Gastroesophageal sphincter (tissue), 4 donors: ENCODE measurements around the gene BTNL8. TPM values are rescaled to one million over a fixed set of nuclear protein-coding genes. Genes with fewer than 3 reads are reported as not detected.

Experiments used
- ATAC-seq: fragments of 150-250 bp; one replicate; pipeline ENCODE4 v1.9.1; 2016; ENCODE audit warnings: mild to moderate bottlenecking, moderate library complexity
- H3K27ac ChIP-seq, 4 donors: fragments of 200-600 bp; sonication (generic) in 3 of 4; 1 replicate in 3 of 4; 2 replicates in 1 of 4; pipeline ENCODE4 v1.5.1; 2016 to 2019
- H3K27me3 ChIP-seq: fragments of 200-600 bp; sonication (generic); one replicate; pipeline ENCODE4 v1.5.1; 2019
- H3K36me3 ChIP-seq, 2 donors: fragments of 200-600 bp; sonication (generic); one replicate each; pipeline ENCODE4 v1.5.1; 2019; ENCODE audit warnings: control low read depth in 1 of 2
- H3K4me1 ChIP-seq, 3 donors: fragments of 200-600 bp; sonication (generic); 1 replicate in 2 of 3; 2 replicates in 1 of 3; pipeline ENCODE4 v1.5.1; 2016 to 2019; ENCODE audit warnings: control low read depth in 2 of 3
- H3K4me3 ChIP-seq, 2 donors: fragments of 200-600 bp; sonication (generic); one replicate each; pipeline ENCODE4 v1.5.1; 2019; ENCODE audit warnings: mild to moderate bottlenecking in 1 of 2, moderate library complexity in 1 of 2
- H3K9me3 ChIP-seq, 3 donors: fragments of 200-600 bp; sonication (generic); one replicate each; pipeline ENCODE4 v1.5.1; 2017 to 2019; ENCODE audit warnings: control low read depth in 2 of 3
- CTCF ChIP-seq, 4 experiments: fragments of 200-600 bp in 2 of 4; fragments of 450-650 bp in 2 of 4; sonication (generic) in 1 of 4; IDR thresholded peaks; one replicate each; pipeline ENCODE4 v1.5.1; 2017 to 2019; ENCODE audit warnings: antibody characterized with exemption in 4 of 4, mild to moderate bottlenecking in 2 of 4, moderate library complexity in 2 of 4
- EP300 ChIP-seq: sonication (generic); formaldehyde crosslinking; IDR thresholded peaks from one replicate; pipeline ENCODE4 v1.6.1; 2017; ENCODE audit warnings: antibody characterized with exemption, mild to moderate bottlenecking
- POLR2A ChIP-seq, 2 donors: fragments of 450-650 bp; IDR thresholded peaks; one replicate each; pipeline ENCODE4 v1.6.1; 2017; ENCODE audit warnings: antibody characterized with exemption in 2 of 2, mild to moderate bottlenecking in 2 of 2, moderate library complexity in 1 of 2
- POLR2AphosphoS5 ChIP-seq: sonication (generic); formaldehyde crosslinking; IDR thresholded peaks from one replicate; pipeline ENCODE4 v1.6.1; 2017; ENCODE audit warnings: antibody characterized with exemption
- WGBS, 2 donors: methylation state at CpG; one replicate each; pipeline ENCODE4 v1.1.5; 2018; ENCODE audit warnings: low coverage in 1 of 2; 5-methylcytosine and 5-hydroxymethylcytosine counted together
- total RNA-seq, 4 donors: library from RNA; depleted of rRNA; stranded (reverse); fragments of >200 nt; gene quantifications; one replicate each; pipeline ENCODE4 v1.1.0, GENCODE V29; 2016

Gene BTNL8
- total RNA-seq, 4 donors from 2014 or later = 0.81 to 1.1 TPM; not detected in 2

GRCh38 chr5:180853121-180853847 lies 45.7 kb upstream of the BTNL8 start:
- Histone ChIP-seq H3K36me3 (peaks cover 13 to 49% of the 10 kb centered on the region in 2 donors), H3K27me3 (no peaks in the 10 kb centered on the region), H3K4me1 (peaks cover 0 to under 1% (median 0%) of the 10 kb centered on the region in 3 donors), H3K27ac (no peak overlapping the region), H3K4me3 (no peak overlapping the region), H3K9me3 (peaks cover 0 to 10% (median 0%) of the 10 kb centered on the region in 3 donors)
- TF ChIP-seq POLR2AphosphoS5 = no peak
- no peak for TF ChIP-seq POLR2A (IDR thresholded peaks at IDR 0.05)
- TF ChIP-seq CTCF (IDR thresholded peaks at IDR 0.05) = no peak
- no peak for TF ChIP-seq EP300
- no peak for ATAC-seq
- WGBS, 2 donors = 77 to 85% methylated on average over 11 to 13 of the region's 13 CpGs

GRCh38 chr5:180853848-180854176 lies 45.1 kb upstream of the BTNL8 start:
- no peak overlapping the region for H3K4me3 ChIP-seq
- TF ChIP-seq CTCF (IDR thresholded peaks at IDR 0.05) = no peak
- no peak for TF ChIP-seq POLR2A (IDR thresholded peaks at IDR 0.05)
- no peak for TF ChIP-seq POLR2AphosphoS5
- TF ChIP-seq EP300 = no peak
- H3K9me3 ChIP-seq = peaks cover 0 to 10% (median 0%) of the 10 kb centered on the region in 3 donors
- no peak for ATAC-seq
- peaks cover 0 to 6% (median 0%) of the 10 kb centered on the region in 3 donors for H3K4me1 ChIP-seq
- 78 to 100% methylated on average over 1 of the region's 1 CpG for WGBS, 2 donors
- no peaks in the 10 kb centered on the region for H3K27me3 ChIP-seq
- H3K27ac ChIP-seq = no peak overlapping the region
- peaks cover 13 to 49% of the 10 kb centered on the region in 2 donors for H3K36me3 ChIP-seq

GRCh38 chr5:180858586-180858985 lies 40.4 kb upstream of the BTNL8 start:
- Histone ChIP-seq H3K27ac (no peak overlapping the region), H3K4me1 (peaks cover 0 to 29% (median 3%) of the 10 kb centered on the region in 3 donors), H3K9me3 (no peaks in the 10 kb centered on the region), H3K36me3 (peaks cover 0 to 19% of the 10 kb centered on the region in 2 donors), H3K27me3 (no peaks in the 10 kb centered on the region), H3K4me3 (no peak overlapping the region)
- no peak for ATAC-seq
- no peak for TF ChIP-seq POLR2AphosphoS5
- TF ChIP-seq EP300 = no peak
- TF ChIP-seq CTCF (IDR thresholded peaks at IDR 0.05) = no peak
- TF ChIP-seq POLR2A (IDR thresholded peaks at IDR 0.05) = no peak
- WGBS, 2 donors = 93 to 98% methylated on average over 5 to 6 of the region's 6 CpGs

GRCh38 chr5:180860273-180860886 lies 38.6 kb upstream of the BTNL8 start:
- Histone ChIP-seq H3K27me3 (no peaks in the 10 kb centered on the region), H3K27ac (peak overlapping the region; percentile 45 to 95 (median 89)), H3K36me3 (peaks cover 0 to 15% of the 10 kb centered on the region in 2 donors), H3K4me3 (peak overlapping the region; percentile 69 to 79), H3K4me1 (peaks cover 0 to 29% (median 3%) of the 10 kb centered on the region in 3 donors), H3K9me3 (no peaks in the 10 kb centered on the region)
- ATAC-seq = peak; percentile 21
- TF ChIP-seq EP300 (no peak), POLR2AphosphoS5 (no peak), CTCF (IDR thresholded peaks at IDR 0.05) (no peak), POLR2A (IDR thresholded peaks at IDR 0.05) (no peak)
- 0% methylated on average over 1 to 14 of the region's 18 CpGs for WGBS, 2 donors
